ENCODE results near the gene HOXB1. TPM values are rescaled to one million over a fixed set of nuclear protein-coding genes. Genes with fewer than 3 reads are reported as not detected.

HOXB1 gene
- total and polyA plus RNA-seq, 4 donors = not detected

DNA sequence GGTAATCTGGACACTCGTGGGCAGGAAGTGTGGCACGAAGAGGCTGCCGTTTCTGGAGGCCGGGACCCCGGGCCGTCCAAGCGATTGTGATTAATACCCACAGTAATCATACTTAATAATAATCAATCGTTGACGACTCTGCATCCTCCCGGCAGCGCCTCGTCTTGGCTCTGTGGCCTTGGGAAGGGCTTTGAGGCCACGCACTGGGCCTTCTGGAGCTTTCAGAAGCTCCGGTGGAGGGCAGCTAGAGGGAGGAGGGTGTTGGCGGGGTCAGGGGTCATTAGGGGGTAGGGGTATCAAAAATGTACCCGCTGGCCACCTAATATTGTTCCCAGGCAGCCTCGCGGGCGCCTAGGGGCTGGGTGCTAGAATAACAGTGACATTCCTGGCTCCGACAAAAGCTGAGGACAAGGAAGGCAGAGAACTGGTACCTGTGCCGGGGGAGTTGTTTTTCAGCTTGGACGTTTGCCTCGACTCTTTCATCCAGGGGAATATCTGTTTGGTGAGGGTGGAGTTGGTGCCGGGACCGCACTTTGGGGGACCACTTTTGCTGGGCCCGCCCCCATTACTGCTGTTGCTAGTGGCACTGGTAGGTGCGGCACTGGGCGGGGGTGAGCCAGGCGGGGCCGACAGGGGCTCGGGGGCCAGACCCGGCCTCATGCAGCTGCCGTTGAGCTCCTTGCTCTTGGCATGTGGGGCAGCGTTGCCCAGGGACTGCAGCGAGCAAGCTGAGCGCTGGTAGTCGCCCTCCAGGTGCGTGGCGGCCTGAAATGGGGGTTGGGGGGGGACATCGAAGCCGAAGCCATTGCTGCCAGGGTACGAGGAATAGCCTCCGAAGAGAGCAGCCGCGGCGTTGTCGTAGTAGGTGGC lies 21.0 kb upstream of the HOXB1 start:
- Histone ChIP-seq H3K27me3 (ENCODE audit: control insufficient read depth in 4 of 4, insufficient read depth in 4 of 4, low read length in 3 of 4) (peaks cover 0 to 9% (median 4%) of the 10 kb centered on the region in 4 donors), H3K36me3 (ENCODE audit: control insufficient read depth in 4 of 4, insufficient read depth in 3 of 4, low read depth in 1 of 4, low read length in 3 of 4) (no peaks in the 10 kb centered on the region), H3K9me3 (ENCODE audit: control insufficient read depth in 4 of 4, low read length in 3 of 4) (no peaks in the 10 kb centered on the region), H3K27ac (ENCODE audit: low read depth in 1 of 2, low read length in 2 of 2) (peak overlapping the region in 1 of 2 donors; percentile 6), H3K9ac (ENCODE audit: low read depth in 1 of 2, low read length in 2 of 2) (no peak overlapping the region), H3K4me1 (ENCODE audit: control insufficient read depth in 4 of 4, insufficient read depth in 4 of 4, low read length in 3 of 4) (peaks cover 0 to 3% (median 0%) of the 10 kb centered on the region in 4 donors), H3K4me3 (ENCODE audit: low read depth in 1 of 3, low read length in 3 of 3) (no peak overlapping the region)
- TF ChIP-seq YY1 (IDR thresholded peaks at IDR 0.05) = no peak
- 35% methylated on average over 47 of the region's 47 CpGs for WGBS
- DNase-seq (ENCODE audit: low spot score) = no peak

DNA sequence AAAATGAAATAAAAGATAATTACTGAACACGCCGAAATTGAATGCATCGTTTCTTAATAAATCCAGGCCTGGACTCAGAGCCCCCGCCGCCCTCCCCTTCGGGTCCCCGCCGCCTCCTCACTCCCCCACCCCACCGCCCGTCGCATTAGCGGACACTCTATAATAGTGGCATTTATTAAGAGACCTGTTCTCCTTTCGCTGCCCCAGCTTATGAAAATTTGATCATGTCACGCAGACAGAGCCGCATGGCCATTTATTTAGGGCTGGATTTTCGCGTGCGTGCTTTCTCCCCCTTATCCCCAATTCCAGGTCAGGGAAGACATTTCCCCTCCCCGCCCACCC lies 20.4 kb upstream of the HOXB1 start:
- peaks cover 0 to 9% (median 3%) of the 10 kb centered on the region in 4 donors for H3K27me3 ChIP-seq (ENCODE audit: control insufficient read depth in 4 of 4, insufficient read depth in 4 of 4, low read length in 3 of 4)
- H3K4me3 ChIP-seq (ENCODE audit: low read depth in 1 of 3, low read length in 3 of 3) = peak overlapping the region in 1 of 3 donors; percentile 22
- TF ChIP-seq HNF4G (IDR thresholded peaks at IDR 0.05) (no peak), FOXA1 (IDR thresholded peaks at IDR 0.05) (no peak), YY1 (IDR thresholded peaks at IDR 0.05) (no peak), NR2F2 (IDR thresholded peaks at IDR 0.05) (no peak), HNF4A (conservative IDR thresholded peaks at IDR 0.05) (no peak), JUND (IDR thresholded peaks at IDR 0.05) (no peak), RAD21 (IDR thresholded peaks at IDR 0.05) (no peak), SP1 (IDR thresholded peaks at IDR 0.05) (no peak)
- TF ChIP-seq, protein P1, sequence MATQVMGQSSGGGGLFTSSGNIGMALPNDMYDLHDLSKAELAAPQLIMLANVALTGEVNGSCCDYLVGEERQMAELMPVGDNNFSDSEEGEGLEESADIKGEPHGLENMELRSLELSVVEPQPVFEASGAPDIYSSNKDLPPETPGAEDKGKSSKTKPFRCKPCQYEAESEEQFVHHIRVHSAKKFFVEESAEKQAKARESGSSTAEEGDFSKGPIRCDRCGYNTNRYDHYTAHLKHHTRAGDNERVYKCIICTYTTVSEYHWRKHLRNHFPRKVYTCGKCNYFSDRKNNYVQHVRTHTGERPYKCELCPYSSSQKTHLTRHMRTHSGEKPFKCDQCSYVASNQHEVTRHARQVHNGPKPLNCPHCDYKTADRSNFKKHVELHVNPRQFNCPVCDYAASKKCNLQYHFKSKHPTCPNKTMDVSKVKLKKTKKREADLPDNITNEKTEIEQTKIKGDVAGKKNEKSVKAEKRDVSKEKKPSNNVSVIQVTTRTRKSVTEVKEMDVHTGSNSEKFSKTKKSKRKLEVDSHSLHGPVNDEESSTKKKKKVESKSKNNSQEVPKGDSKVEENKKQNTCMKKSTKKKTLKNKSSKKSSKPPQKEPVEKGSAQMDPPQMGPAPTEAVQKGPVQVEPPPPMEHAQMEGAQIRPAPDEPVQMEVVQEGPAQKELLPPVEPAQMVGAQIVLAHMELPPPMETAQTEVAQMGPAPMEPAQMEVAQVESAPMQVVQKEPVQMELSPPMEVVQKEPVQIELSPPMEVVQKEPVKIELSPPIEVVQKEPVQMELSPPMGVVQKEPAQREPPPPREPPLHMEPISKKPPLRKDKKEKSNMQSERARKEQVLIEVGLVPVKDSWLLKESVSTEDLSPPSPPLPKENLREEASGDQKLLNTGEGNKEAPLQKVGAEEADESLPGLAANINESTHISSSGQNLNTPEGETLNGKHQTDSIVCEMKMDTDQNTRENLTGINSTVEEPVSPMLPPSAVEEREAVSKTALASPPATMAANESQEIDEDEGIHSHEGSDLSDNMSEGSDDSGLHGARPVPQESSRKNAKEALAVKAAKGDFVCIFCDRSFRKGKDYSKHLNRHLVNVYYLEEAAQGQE (IDR thresholded peaks at IDR 0.05) = no peak
- TF ChIP-seq, protein P2, sequence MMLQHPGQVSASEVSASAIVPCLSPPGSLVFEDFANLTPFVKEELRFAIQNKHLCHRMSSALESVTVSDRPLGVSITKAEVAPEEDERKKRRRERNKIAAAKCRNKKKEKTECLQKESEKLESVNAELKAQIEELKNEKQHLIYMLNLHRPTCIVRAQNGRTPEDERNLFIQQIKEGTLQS (IDR thresholded peaks at IDR 0.05) = no peak
- TF ChIP-seq, protein P3, sequence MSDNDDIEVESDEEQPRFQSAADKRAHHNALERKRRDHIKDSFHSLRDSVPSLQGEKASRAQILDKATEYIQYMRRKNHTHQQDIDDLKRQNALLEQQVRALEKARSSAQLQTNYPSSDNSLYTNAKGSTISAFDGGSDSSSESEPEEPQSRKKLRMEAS (IDR thresholded peaks at IDR 0.05) = no peak
- TF ChIP-seq, protein P4, sequence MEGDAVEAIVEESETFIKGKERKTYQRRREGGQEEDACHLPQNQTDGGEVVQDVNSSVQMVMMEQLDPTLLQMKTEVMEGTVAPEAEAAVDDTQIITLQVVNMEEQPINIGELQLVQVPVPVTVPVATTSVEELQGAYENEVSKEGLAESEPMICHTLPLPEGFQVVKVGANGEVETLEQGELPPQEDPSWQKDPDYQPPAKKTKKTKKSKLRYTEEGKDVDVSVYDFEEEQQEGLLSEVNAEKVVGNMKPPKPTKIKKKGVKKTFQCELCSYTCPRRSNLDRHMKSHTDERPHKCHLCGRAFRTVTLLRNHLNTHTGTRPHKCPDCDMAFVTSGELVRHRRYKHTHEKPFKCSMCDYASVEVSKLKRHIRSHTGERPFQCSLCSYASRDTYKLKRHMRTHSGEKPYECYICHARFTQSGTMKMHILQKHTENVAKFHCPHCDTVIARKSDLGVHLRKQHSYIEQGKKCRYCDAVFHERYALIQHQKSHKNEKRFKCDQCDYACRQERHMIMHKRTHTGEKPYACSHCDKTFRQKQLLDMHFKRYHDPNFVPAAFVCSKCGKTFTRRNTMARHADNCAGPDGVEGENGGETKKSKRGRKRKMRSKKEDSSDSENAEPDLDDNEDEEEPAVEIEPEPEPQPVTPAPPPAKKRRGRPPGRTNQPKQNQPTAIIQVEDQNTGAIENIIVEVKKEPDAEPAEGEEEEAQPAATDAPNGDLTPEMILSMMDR (IDR thresholded peaks at IDR 0.05; ENCODE audit: low read depth, low read length, missing input control) = no peak
- H3K27ac ChIP-seq (ENCODE audit: low read depth in 1 of 2, low read length in 2 of 2) = no peak overlapping the region
- 37% methylated on average over 19 of the region's 19 CpGs for WGBS
- H3K9ac ChIP-seq (ENCODE audit: low read depth in 1 of 2, low read length in 2 of 2) = no peak overlapping the region
- no peaks in the 10 kb centered on the region for H3K9me3 ChIP-seq (ENCODE audit: control insufficient read depth in 4 of 4, low read length in 3 of 4)
- DNase-seq (ENCODE audit: low spot score) = no peak
- no peaks in the 10 kb centered on the region for H3K36me3 ChIP-seq (ENCODE audit: control insufficient read depth in 4 of 4, insufficient read depth in 3 of 4, low read depth in 1 of 4, low read length in 3 of 4)
- H3K4me1 ChIP-seq (ENCODE audit: control insufficient read depth in 4 of 4, insufficient read depth in 4 of 4, low read length in 3 of 4) = peaks cover 0 to 3% (median 0%) of the 10 kb centered on the region in 4 donors
